DMS53 treated with DMSO at 0.1 percent for 48 hours (cell line): ENCODE measurements around the gene CYP2W1.

Experiments used
- DNase-seq: peaks from one replicate; lab custom pipeline; 2025; ENCODE audit not compliant: unreplicated experiment; lab: John Stamatoyannopoulos, UW

The CYP2W1 gene

DNA sequence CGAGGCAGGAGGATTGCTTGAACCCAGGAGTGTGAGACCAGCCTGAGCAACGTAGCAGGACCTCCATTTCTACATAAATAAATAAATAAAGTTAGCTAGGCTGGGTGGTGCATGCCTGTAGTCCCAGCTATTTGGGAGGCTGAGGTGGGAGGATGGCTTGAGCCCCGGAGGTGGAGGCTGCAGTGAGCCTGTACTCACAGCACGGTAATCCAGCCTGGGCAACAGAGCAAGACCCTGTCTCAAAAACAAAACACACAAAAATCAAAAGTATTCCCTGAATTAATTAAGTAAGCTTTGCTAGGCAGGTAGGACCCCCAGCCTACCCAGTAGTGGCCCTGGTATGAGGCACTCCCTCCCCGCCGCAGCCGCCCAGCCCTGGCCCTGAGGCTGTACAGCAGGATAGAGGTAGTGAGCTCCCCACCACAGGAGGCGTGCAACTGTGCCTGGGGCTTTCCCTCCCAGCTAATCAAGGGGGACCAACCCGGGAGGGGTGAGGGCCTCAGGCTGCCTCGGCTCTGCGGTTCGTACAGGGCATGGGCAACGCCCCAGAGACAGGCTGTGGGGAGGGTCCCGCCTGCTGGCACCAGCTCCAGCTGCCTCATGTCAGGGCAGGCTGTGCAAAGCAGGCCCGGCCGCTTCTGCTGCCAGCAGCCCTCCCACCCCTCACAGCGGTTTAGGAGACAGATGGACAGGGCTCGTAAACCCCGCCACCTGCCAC lies 1.0 kb upstream of the CYP2W1 start:
- DNase-seq = no peak

DNA sequence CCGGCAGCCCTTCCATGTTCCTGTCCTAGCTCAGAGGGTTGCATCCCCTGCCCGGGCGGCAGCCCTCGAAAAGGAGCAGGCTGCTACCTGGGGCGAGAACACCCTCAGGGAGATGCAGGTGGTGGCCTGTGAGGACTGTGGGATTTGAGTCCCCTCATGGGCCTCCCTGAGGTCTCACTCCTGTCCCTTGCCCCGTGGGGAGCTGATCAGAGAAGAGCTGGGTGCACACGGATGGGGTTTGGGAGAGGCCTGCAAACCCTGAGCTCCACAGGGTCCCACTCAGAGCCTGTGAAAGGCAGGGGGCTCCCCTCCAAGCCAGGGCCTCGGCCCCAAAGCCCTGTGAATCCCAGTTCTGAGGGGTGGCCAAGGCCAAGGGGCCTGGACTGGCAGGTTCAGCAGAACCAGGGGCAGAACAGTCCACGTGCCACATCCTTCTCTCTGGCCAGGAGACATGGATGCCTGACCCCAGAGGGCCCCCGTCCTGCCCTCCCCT lies 424 bp upstream of the CYP2W1 start:
- DNase-seq = no peak

DNA sequence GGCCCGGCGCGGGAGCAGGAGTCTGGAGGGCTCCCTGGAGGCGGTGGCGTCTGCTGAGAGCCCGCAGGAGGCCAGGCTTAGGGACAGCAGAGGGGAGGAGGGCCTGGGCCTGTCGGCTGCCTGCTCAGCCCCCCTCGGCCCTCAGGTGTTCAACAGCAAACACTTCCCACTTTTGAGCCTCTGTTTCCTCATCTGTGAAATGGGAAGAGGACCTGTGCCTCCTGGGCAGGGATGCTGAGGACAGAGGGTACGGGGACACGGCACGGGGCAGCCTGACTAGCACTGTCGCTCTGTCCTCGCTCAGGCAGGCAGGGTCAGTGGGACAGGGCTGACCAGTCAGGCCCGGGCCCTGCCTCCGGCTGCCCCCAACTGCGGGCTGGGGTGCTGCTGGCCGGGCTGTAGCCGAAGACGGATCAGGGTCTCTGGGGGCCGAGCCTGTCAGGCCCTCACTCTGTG lies 663 bp downstream of the CYP2W1 start:
- no peak for DNase-seq

DNA sequence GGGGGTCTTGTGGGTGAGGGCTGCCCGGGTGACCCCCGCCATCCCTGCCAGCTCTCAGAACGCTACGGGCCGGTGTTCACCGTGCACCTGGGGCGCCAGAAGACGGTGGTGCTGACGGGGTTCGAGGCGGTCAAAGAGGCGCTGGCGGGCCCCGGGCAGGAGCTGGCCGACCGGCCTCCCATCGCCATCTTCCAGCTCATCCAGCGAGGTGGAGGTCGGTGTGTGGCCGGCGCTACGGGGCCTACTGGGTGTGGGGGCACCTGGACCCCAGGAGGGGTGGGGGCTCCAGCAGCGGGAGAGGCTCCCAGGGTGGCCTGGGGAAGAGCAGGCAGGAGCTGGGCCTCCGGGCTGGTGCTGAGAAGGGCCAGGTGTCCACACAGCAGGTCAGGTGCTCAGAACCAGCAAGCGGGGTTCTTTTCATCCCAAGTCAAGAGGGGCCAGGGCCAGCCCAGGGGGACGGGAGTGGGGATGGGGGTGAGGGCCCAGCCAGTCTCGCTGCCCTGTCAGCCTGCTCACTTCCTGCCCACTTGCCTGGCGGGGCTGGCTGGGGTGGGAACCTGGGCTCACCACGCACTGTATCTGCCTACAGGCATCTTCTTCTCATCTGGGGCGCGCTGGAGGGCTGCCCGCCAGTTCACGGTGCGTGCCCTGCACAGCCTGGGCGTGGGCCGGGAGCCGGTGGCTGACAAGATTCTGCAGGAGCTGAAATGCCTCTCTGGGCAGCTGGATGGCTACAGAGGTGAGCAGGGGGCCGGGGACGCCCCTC lies 1.6 kb downstream of the CYP2W1 start:
- no peak for DNase-seq

DNA sequence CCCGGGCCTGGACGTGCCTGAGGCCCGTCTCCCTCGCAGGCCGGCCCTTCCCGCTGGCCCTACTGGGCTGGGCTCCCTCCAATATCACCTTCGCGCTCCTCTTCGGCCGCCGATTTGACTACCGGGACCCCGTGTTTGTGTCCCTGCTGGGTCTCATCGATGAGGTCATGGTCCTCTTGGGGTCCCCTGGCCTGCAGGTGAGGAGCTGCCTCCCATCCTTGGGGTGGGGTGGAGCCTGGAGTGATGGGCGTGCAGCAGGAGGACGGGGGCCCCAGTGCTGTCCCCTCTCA lies 2.1 kb downstream of the CYP2W1 start:
- DNase-seq = no peak

DNA sequence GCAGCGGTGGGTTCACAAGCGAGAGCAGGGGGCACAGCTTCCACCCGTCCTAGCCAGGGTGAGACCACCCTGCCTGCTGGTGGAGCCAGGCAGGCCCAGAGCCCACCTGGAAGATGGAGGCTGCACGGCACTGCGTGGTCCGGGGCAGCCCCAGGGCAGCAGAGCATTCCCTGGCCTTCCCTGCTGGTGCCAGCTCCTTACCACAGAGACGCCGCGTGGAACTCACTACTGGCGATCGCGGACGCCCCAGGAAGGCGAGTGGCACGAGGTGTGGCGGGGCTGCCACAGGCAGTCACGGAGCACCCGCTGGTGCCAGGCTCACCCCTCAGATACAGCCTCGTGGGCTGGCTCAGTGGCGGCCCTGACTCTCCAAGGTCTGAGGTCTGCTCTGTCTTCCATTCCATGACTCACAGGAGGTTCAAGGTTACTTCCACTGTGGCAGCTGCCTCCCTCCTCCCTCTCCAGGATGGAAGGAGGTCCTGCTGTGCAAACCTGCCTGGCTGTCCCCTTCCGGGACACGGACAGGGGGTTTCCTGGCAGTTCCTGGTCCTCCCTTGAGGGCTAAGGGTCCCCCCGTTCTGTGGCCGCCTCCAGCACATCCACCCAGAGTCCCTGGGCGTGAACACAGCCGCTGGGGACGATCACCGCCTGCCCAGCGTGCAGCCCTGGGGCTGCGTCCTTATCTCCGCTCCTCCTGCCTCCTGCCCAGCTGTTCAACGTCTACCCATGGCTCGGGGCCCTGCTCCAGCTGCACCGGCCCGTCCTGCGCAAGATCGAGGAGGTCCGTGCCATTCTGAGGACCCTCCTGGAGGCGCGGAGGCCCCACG lies 3.1 kb downstream of the CYP2W1 start:
- DNase-seq = peak; percentile 18

DNA sequence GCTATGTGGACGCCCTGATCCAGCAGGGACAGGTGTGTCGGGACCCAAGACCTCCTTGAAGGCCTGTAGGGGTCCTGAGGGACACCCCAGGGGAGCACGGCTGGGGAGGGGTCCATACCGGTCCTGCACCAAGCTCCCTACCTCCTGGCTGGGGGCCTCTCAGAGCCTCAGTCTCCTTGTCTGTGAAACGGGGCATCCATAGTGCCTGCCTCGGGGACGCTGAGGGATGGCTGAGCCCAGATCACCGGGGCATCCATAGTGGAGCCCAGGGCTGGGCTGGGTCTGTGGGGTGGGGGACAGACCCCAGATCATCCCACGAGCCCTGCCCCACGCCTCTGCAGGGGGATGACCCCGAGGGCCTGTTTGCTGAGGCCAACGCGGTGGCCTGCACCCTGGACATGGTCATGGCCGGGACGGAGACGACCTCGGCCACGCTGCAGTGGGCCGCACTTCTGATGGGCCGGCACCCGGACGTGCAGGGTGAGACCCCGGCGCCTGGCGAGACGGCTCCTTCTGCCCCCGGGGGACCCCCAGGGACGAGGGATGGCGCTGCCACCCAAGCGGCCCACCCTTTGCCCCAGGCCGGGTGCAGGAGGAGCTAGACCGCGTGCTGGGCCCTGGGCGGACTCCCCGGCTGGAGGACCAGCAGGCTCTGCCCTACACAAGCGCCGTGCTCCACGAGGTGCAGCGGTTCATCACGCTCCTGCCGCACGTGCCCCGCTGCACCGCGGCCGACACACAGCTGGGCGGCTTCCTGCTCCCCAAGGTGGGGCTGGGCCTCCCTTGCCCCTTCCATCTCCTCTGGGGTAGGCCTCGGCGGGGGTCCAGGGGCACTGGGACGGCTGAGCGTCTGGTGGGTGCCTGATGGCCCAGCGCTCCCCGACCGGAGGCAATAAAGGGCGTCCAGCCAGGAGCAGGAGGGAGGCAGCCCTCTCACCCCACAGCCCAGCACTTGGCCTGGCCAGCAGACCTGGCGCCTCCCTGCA lies 4.1 kb downstream of the CYP2W1 start:
- peak; percentile 51 for DNase-seq

DNA sequence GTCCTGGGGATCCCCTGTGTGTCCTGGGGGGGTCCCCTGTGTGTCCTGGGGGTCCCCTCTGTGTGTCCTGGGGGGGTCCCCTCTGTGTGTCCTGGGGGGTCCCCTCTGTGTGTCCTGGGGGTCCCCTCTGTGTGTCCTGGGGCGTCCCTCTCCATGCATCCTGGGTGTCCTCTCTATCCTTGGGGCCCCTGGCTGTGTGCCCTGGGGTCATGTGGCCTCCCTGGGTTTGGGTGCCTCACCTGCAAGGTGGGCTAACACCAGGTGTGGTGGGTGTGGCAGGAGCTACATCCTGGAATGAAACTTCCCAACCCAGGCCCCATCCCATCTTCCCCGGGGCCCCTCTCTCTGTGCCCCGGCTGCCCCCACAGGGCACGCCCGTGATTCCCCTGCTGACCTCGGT lies 4.9 kb downstream of the CYP2W1 start:
- no peak for DNase-seq

DNA sequence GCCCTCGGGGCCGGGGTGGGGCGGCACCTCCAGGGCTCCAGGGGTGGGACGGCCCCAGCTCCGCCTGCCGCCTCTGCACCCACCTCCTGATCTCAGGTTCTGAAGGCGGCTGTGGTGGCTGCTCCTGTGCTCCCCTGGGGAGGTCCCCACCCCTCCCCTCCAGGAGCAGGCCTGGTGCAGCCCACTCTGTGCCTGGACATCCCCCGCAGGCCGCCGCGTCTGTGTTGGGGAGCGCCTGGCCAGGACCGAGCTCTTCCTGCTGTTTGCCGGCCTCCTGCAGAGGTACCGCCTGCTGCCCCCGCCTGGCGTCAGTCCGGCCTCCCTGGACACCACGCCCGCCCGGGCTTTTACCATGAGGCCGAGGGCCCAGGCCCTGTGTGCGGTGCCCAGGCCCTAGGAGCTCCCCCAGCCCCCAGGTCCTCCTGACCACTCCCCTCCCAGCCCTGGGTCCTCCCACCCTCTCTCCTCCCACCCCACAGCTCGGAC lies 5.5 kb downstream of the CYP2W1 start:
- no peak for DNase-seq

DNA sequence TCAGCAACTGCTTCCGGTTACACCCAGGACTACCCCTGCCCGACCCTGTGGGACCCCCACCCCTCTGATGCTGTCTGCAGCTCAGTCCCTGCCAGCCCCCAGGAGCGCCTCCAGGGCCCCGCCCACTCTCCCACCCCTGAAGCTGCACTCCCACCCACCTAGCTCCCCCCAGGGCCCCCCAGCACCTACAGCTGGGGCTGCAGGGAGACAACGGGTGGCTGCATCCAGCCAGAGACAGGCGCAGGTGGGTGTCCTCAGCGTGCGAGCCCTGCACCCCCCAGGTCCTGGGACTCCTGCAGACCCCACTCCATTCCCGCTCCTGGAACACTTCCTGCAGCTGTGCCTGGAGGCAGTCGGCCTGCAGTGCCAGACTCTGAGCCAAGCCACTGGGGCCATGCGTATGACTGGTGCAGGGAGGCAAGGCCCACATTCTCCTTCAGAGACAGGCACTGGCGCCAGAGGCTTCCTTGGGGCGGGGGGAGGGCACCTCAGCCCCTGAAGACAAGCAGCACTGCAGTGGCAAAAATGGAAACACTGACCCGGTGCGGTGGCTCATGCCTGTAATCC lies 6.1 kb downstream of the CYP2W1 start:
- DNase-seq = no peak

DNA sequence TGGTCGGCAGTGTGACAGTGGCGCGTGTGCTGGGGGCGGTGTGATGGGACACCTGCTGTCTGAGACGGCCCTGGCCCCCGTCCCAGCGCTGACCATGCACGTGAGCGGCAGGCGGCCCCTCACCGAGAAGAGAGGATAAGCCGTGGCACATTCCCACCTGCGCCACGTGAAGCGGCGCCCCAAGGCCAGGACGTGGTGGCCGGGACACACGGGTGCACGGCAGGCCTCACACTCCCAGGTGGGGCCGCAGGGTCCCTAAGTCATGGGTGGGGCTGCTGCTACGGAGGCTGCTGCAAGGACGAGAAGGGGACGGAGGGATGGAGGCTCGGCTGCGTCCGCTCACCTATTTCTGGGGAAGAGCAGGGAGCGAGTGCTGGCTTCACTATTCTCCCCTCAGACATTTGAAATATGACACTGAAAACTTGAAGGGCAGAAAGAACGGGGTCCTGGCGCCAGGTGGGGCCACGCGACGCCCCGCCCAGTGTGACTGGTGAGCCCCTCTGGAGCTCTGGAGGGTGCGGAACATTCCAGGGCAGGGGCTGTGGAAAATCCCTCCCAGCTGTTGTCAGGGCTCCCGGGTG lies 7.5 kb downstream of the CYP2W1 start:
- no peak for DNase-seq

DNA sequence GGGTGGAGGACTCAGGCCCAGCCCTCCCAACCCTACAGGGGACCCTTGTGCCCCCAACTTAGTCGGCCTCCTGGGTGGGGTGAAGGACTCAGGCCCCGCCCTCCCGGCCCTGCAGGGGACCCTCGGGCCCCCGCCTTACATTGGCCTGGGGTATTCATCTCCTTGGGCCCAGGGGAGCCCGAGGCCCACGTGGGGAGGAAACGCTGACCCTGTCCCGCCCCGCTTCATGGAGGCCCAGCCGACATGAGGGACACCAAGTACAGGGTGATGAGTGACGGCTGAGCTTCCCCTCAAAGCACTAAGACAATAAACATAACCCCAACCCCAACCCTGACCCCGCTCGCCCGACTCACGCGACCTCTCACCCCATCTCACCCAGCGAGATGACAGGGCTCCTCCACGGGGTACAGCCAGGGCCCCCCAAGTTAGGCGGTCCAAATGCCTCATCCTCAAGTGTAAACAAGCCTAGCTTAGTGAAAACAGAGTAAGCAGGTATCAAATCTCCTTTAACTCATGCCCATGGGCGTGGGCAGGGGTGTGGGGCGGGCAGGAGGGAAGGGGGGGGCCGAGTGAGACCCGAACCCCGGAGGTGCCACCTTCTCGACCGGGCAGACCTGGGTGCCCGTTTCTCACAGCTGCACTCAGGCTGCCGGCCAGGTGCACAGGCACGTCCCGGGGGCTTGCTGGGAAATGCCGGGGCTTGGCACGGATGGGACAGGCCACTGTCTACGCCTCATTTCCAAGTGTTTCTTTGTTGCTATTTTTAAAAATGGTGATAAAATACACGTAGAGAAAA lies 8.2 kb downstream of the CYP2W1 start:
- no peak for DNase-seq

DNA sequence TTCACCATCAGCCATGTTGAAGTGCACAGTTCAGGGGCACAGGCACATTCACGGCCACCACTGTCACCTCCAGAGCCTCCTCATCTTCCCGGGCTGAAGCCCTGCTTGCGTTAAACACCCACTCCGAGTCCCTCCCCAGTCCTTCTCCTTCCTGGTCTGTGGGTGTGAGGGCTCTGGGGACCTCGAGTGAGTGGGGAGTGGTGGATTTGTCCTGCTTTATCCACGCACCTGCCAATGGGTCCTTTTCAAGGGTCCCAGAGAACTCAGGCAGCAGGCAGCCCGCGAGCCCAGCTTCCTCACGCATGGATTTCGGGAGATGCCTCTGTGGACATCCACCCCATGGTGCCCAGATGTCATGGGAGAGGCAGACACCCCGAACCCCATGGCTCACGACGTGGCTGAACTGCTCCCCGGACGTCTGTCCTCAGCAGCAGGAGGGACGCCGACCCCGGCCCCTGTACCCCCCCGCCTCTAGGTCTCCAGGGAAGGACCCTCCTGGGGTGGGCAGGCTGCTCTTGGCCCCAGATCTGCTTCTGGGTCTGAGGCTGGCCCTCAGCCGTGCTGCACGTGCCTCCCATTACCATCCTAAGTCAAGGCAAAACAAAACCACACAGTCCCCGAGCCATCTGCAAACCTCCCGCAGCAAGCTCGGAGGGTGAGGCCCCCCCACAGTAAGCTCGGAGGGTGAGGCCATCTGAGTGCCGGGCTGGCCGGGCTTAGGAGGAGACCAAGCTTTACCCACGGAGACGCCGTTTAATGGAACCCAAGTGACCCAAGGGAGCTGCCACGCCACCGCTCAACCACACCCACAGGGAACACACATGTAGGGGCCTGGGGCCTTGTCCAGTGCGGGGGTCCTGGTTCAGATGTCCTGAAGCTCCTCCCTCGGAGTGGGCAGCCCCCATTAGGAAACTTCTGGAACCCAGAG lies 9.0 kb downstream of the CYP2W1 start:
- DNase-seq = no peak

DNA sequence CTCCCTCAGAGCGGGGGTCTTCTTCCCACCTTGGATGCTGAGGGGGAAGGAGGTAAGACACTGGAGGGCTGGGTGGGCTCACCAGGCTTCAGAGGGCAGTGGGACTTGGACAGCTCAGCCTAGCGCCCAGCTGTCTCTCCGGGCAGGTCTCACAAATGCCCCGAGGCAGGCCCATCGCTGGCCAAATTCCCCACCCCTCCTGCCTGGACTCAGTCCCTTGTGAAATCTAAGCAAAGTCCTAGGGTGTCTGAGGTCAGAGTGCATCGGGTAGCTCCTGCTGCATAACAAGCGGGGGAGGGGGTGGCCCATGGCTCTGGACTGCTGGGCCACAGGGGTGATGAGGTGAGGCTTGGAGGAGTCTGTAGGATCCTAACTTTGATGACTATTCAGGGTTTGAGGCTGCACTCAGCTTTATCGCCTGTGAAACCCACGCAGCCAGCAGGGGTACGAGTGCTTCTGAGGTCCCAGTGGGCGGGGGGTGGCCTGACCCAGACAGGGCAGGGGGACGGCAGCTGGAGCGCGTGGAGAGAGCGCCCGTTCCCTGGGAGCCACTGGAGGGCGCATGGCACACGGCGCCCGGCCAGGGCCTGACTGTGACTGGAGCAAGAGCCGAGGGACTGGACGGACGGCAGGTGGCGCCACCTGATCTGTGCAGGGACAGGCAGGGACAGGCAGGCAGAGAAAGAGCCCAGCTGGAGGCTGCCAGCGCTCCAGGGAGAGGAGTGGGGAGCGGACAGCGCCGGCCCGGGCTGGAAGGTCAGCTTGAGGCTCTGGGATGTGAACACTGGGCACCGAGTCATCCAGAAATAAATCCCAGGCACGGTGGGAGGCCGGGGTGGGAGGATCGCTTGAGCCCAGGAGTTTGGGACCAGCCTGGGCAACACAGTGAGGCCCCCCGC lies 10.0 kb downstream of the CYP2W1 start:
- DNase-seq = peak; percentile 89

DNA sequence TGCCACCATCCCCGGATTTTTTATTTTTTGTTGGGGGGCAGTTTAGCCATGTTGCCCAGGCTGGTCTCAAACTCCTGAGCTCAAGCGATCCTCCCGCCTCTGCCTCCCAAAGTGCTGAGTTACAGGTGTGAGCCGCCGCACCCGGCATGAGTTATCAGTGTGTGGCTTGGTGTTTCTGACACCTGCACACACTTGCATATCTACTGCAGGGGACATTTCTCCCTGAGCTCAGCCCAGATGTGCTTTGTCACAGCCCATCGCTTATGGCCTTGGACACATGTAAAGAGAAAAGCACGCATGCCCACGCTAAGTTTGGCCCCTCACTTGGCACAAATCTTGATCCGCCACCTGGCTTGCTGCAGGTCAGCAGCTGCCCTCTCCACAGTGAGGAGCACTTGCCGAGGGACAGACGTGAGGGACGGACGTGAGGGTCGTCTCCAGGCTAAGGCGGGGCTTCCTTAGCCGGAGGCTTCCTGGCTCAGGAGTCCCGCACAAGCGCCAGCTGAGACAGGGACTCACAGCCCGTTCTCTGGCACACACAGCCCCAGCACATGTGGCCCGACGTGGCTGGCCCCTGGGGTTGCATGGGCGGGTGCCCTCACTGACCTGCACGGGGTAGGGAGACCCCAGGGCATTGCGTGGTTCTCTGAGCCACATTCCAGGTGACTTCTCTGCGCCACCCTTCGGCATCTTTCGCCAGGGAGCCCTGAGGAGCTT lies 11.8 kb downstream of the CYP2W1 start:
- DNase-seq = no peak

DNA sequence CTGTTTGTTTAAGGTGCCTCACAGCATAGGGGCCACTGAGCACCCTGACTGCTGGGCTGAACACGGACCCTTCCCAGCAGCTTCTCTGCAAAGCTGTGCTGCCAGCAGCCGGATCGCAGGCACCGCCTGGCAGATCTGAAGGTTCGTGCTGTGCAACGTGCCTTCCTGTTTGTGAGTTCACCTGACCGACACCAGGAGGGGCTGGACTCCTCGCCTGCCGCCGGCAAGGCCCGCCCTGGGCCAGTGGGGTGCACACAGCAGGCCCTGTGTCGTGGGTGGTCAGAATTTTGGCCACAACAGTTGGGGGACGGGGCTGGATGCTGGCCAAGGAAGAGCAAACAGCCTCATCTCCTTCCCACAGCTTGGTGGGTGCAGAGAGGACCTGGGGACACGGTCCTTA lies 12.6 kb downstream of the CYP2W1 start:
- no peak for DNase-seq
